Endothelial cell of umbilical vein (primary cell): ENCODE results near the gene ACTR3C. TPM values are rescaled to one million over a fixed set of nuclear protein-coding genes. Genes with fewer than 3 reads are reported as not detected.

Source experiments
- BruUV-seq: library from RNA; stranded (reverse); fragments of 400-500 nt; replicated peaks from 2 replicates; lab custom pipeline; 2021; lab: Mats Ljungman, UMichigan
- CTCF ChIA-PET: fragments of 300-600, 350-600 bp; sonication (Branson Sonifier 250); formaldehyde crosslinking; loops from one replicate; lab custom pipeline; 2021; ENCODE audit warnings: antibody characterized with exemption, inconsistent platforms; lab: Charles Lee
- POLR2A ChIA-PET: fragments of 300-600, 350-600 bp; sonication (Branson Sonifier 250); formaldehyde crosslinking; loops from one replicate; lab custom pipeline; 2021; ENCODE audit warnings: antibody characterized with exemption, inconsistent platforms; lab: Charles Lee
- DNase-seq: peaks from one replicate; pipeline ENCODE4 v3.0.0-alpha.2; 2011; ENCODE audit warnings: low read depth, low spot score
- FAIRE-seq: peaks from 2 replicates; lab custom pipeline; 2011; peaks lifted over from hg19 to GRCh38; lab: Jason Lieb, UNC
- H2AFZ ChIP-seq: 2 replicates; pipeline ENCODE4 v1.6.0; 2012; ENCODE audit warnings: low read depth, low read length, control low read depth, inconsistent platforms
- H3K27ac ChIP-seq: 2 replicates; pipeline ENCODE4 v1.5.1; 2011; ENCODE audit warnings: low read depth, mild to moderate bottlenecking, control low read depth, low read length, moderate library complexity; ENCODE audit not compliant: insufficient read depth
- H3K27me3 ChIP-seq, 2 experiments: 2 replicates each; pipeline versions ENCODE4 v1.6.0 to v1.6.1; 2011; ENCODE audit warnings: low read length in 2 of 2, mixed read lengths in 1 of 2; ENCODE audit not compliant: control insufficient read depth in 2 of 2, insufficient read depth in 2 of 2
- H3K36me3 ChIP-seq, 2 experiments: 2 replicates in 1 of 2; 3 replicates in 1 of 2; pipeline ENCODE4 v1.5.1; 2011; ENCODE audit warnings: low read length in 2 of 2, mild to moderate bottlenecking in 1 of 2, moderate library complexity in 1 of 2; ENCODE audit not compliant: control insufficient read depth in 2 of 2, insufficient read depth in 2 of 2; ENCODE audit errors: extremely low read depth in 1 of 2
- H3K4me1 ChIP-seq: 3 replicates; pipeline ENCODE4 v1.5.1; 2011; ENCODE audit warnings: mild to moderate bottlenecking, low read length; ENCODE audit not compliant: control insufficient read depth, insufficient read depth; ENCODE audit errors: extremely low read depth
- H3K4me2 ChIP-seq: 2 replicates; pipeline ENCODE4 v1.6.1; 2011; ENCODE audit warnings: low read length, control low read depth, mixed read lengths; ENCODE audit not compliant: insufficient read depth
- H3K4me3 ChIP-seq, 3 experiments: fragments of 200-600 bp in 1 of 3; sonication (generic), shearing (Covaris generic) in 1 of 3; replicated peaks in 1 of 3; 2 replicates each; pipeline ENCODE4 v1.5.1; 2011 to 2016; ENCODE audit warnings: control low read depth in 3 of 3, low read length in 3 of 3, mild to moderate bottlenecking in 2 of 3, inconsistent platforms in 1 of 3, low read depth in 1 of 3, moderate library complexity in 1 of 3; ENCODE audit not compliant: insufficient read depth in 1 of 3
- H3K79me2 ChIP-seq: 2 replicates; pipeline ENCODE4 v1.6.0; 2012; ENCODE audit warnings: low read length, inconsistent platforms; ENCODE audit not compliant: control insufficient read depth, insufficient read depth
- H3K9ac ChIP-seq: replicated peaks from 2 replicates; pipeline ENCODE3; 2011; ENCODE audit warnings: low read length, control low read depth; ENCODE audit not compliant: insufficient read depth; ENCODE audit errors: extremely low read depth
- H3K9me1 ChIP-seq: replicated peaks from 3 replicates; pipeline ENCODE4 v1.6.0; 2011; ENCODE audit warnings: mild to moderate bottlenecking, low read length; ENCODE audit not compliant: control insufficient read depth, insufficient read depth; ENCODE audit errors: extremely low read depth
- H3K9me3 ChIP-seq: replicated peaks from 2 replicates; pipeline ENCODE4 v1.5.1; 2012; ENCODE audit warnings: low read length, inconsistent platforms; ENCODE audit not compliant: control insufficient read depth, insufficient read depth
- H4K20me1 ChIP-seq: replicated peaks from 2 replicates; pipeline ENCODE3; 2011; ENCODE audit warnings: mild to moderate bottlenecking, low read length; ENCODE audit not compliant: control insufficient read depth, insufficient read depth; ENCODE audit errors: extremely low read depth
- EZH2 ChIP-seq: IDR thresholded peaks from 2 replicates; pipeline ENCODE4 v1.6.1; 2012; ENCODE audit warnings: borderline replicate concordance, low read depth, mild to moderate bottlenecking, moderate library complexity, low read length, inconsistent platforms; ENCODE audit not compliant: severe bottlenecking
- FOS ChIP-seq: IDR thresholded peaks from 2 replicates; pipeline ENCODE4 v1.6.1; 2011; ENCODE audit warnings: mild to moderate bottlenecking, low read length, moderate library complexity, borderline replicate concordance; ENCODE audit not compliant: insufficient read depth
- GATA2 ChIP-seq: IDR thresholded peaks from 2 replicates; pipeline ENCODE4 v1.7.0; 2011; ENCODE audit warnings: low read depth, mild to moderate bottlenecking, moderate library complexity, mixed read lengths, low read length; ENCODE audit not compliant: insufficient read length, insufficient read depth
- JUN ChIP-seq: IDR thresholded peaks from 2 replicates; pipeline ENCODE4 v1.6.1; 2011; ENCODE audit warnings: borderline replicate concordance, low read depth; ENCODE audit not compliant: insufficient read length, insufficient read depth
- MYC ChIP-seq: IDR thresholded peaks from one replicate; pipeline ENCODE4 v1.6.1; 2011; ENCODE audit warnings: mild to moderate bottlenecking, low read depth, low read length
- POLR2A ChIP-seq: IDR thresholded peaks from 2 replicates; pipeline ENCODE4 v1.6.1; 2012; ENCODE audit warnings: low read depth, mild to moderate bottlenecking, control low read depth, low read length
- POLR2AphosphoS5 ChIP-seq: IDR thresholded peaks from 2 replicates; pipeline ENCODE4 v1.6.1; 2012; ENCODE audit warnings: low read depth, mild to moderate bottlenecking, control low read depth, low read length, moderate library complexity; ENCODE audit not compliant: insufficient read depth
- dilution Hi-C: fragments of 300-500 bp; cut with MboI; formaldehyde crosslinking; loops from one replicate; pipeline ENCODE4 v1.15.0; 2019; ENCODE audit warnings: low sequenced_read_pairs; ENCODE audit not compliant: extremely low pct_ligation_motif_present
- intact Hi-C: fragments of 100-400 bp; cut with micrococcal nuclease; formaldehyde crosslinking; loops from one replicate; pipeline ENCODE4 v1.10.0; 2022
- polyA plus RNA-seq, 4 experiments: library from polyadenylated mRNA; depleted of rRNA in 3 of 4; stranded (reverse) in 3 of 4; unstranded in 1 of 4; fragments of >200 nt; gene quantifications; 2 replicates each; pipeline versions ENCODE4 v1.2.1 to v1.2.3, GENCODE V29; 2011 to 2012; ENCODE audit warnings: missing spikeins in 1 of 4
- total RNA-seq: library from RNA; stranded (reverse); gene quantifications from 2 replicates; pipeline ENCODE4 v1.2.3, GENCODE V29; 2021
- TF ChIP-seq, protein P1 (sequence below), 2 donors: IDR thresholded peaks; 1 replicate in 1 of 2; 2 replicates in 1 of 2; pipeline ENCODE4 v1.5.1; 2011; ENCODE audit warnings: low read length in 2 of 2, mild to moderate bottlenecking in 2 of 2, moderate library complexity in 2 of 2, control low read depth in 1 of 2, inconsistent platforms in 1 of 2, low read depth in 1 of 2; ENCODE audit not compliant: insufficient read depth in 1 of 2; ENCODE audit errors: extremely low read depth in 1 of 2
- TF ChIP-seq, protein P2 (sequence below): IDR thresholded peaks from 2 replicates; pipeline ENCODE4 v1.6.1; 2011; ENCODE audit not compliant: insufficient read depth, insufficient read length

Gene ACTR3C
- total and polyA plus RNA-seq, 2 donors (not counting 3 experiments of a cell fraction or from before 2014, with no cell fraction given): 0.33 TPM; not detected in 1

DNA sequence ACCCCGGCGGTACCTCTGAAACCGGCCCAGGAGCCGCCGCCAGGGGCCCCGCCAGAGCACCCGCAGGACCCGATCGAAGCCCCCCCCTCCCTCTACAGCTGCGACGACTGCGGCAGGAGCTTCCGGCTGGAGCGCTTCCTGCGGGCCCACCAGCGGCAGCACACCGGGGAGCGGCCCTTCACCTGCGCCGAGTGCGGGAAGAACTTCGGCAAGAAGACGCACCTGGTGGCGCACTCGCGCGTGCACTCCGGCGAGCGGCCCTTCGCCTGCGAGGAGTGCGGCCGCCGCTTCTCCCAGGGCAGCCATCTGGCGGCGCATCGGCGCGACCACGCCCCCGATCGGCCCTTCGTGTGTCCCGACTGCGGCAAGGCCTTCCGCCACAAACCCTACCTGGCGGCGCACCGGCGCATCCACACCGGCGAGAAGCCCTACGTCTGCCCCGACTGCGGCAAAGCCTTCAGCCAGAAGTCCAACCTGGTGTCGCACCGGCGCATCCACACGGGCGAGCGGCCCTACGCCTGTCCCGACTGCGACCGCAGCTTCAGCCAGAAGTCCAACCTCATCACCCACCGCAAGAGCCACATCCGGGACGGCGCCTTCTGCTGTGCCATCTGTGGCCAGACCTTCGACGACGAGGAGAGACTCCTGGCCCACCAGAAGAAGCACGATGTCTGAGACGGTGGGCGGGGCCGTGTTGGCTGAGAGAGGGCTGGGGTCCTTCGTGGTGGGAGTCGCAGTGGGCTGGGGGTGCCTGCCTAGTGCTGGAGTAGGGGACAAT, 49.1 kb upstream of the ACTR3C start:
- Histone ChIP-seq H4K20me1 (no peaks in the 10 kb centered on the region), H3K36me3 (peaks cover 15 to 37% of the 10 kb centered on the region in 2 experiments), H3K4me3 (no peak overlapping the region), H3K9ac (no peak overlapping the region), H3K9me1 (no peaks in the 10 kb centered on the region), H2AFZ (no peak overlapping the region), H3K79me2 (peaks cover 54% of the 10 kb centered on the region), H3K9me3 (no peaks in the 10 kb centered on the region), H3K27ac (no peak overlapping the region), H3K4me1 (peaks cover 27% of the 10 kb centered on the region), H3K4me2 (no peak overlapping the region), H3K27me3 (no peaks in the 10 kb centered on the region)
- no TSS peak for BruUV-seq
- DNase-seq (no peak), FAIRE-seq (no peak)
- ChIA-PET CTCF (no interaction called here), POLR2A (no interaction called here)
- intact Hi-C loops: loop anchor here (10.0 kb wide), 1 partner anchor 192 kb away; the partner anchor contains the start of gene GIMAP4
- dilution Hi-C loops: no loop called here
- TF ChIP-seq POLR2A (no peak), MYC (no peak), GATA2 (no peak), JUN (no peak), POLR2AphosphoS5 (no peak), FOS (no peak), EZH2 (no peak)
- TF ChIP-seq, protein P1, sequence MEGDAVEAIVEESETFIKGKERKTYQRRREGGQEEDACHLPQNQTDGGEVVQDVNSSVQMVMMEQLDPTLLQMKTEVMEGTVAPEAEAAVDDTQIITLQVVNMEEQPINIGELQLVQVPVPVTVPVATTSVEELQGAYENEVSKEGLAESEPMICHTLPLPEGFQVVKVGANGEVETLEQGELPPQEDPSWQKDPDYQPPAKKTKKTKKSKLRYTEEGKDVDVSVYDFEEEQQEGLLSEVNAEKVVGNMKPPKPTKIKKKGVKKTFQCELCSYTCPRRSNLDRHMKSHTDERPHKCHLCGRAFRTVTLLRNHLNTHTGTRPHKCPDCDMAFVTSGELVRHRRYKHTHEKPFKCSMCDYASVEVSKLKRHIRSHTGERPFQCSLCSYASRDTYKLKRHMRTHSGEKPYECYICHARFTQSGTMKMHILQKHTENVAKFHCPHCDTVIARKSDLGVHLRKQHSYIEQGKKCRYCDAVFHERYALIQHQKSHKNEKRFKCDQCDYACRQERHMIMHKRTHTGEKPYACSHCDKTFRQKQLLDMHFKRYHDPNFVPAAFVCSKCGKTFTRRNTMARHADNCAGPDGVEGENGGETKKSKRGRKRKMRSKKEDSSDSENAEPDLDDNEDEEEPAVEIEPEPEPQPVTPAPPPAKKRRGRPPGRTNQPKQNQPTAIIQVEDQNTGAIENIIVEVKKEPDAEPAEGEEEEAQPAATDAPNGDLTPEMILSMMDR (IDR thresholded peaks at IDR 0.05; ENCODE audit: extremely low read depth in 1 of 2, insufficient read depth in 1 of 2, low read depth in 1 of 2, low read length in 2 of 2): no peak
- TF ChIP-seq, protein P2, sequence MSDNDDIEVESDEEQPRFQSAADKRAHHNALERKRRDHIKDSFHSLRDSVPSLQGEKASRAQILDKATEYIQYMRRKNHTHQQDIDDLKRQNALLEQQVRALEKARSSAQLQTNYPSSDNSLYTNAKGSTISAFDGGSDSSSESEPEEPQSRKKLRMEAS: no peak
